HepG2 (cell line): Measurements from ENCODE around the gene RANBP3. TPM values are rescaled to one million over a fixed set of nuclear protein-coding genes. Genes with fewer than 3 reads are reported as not detected.
A peak's percentile ranks its signal among the peaks of the same experiment; 100 is the strongest.

ENCODE experiments used
- ATF5 ChIP-seq: sonication (generic); formaldehyde crosslinking; IDR thresholded peaks from 2 replicates; pipeline ENCODE4 v1.4.0; 2020; ENCODE audit warnings: mild to moderate bottlenecking, low read depth, missing genetic modification reagents
- ATF7-NPFF ChIP-seq: sonication (generic); formaldehyde crosslinking; IDR thresholded peaks from 2 replicates; pipeline ENCODE4 v1.8.1; 2023; ENCODE audit warnings: mild to moderate bottlenecking, low read depth, missing genetic modification reagents, moderate library complexity
- BCL3 ChIP-seq: sonication (generic); formaldehyde crosslinking; IDR thresholded peaks from 2 replicates; pipeline ENCODE4 v1.5.1; 2020; ENCODE audit warnings: mild to moderate bottlenecking, missing genetic modification reagents, moderate library complexity
- HIC2 ChIP-seq: sonication (generic); formaldehyde crosslinking; IDR thresholded peaks from 2 replicates; pipeline ENCODE4 v1.9.0; 2022; ENCODE audit warnings: low read depth, missing genetic modification reagents
- HMGXB3 ChIP-seq: sonication (generic); formaldehyde crosslinking; IDR thresholded peaks from 2 replicates; pipeline ENCODE4 v1.4.0; 2020; ENCODE audit warnings: missing genetic modification reagents, borderline replicate concordance
- ISX ChIP-seq: sonication (generic); formaldehyde crosslinking; conservative IDR thresholded peaks from 2 replicates; pipeline ENCODE4 v1.5.0; 2020; ENCODE audit warnings: missing genetic modification reagents
- NFE2 ChIP-seq: sonication (generic); formaldehyde crosslinking; IDR thresholded peaks from 2 replicates; pipeline ENCODE4 v1.4.0; 2020; ENCODE audit warnings: missing genetic modification reagents
- PPARG ChIP-seq: conservative IDR thresholded peaks from 2 replicates; pipeline ENCODE4 v1.6.1; 2016; ENCODE audit warnings: missing biosample characterization, missing genetic modification reagents
- RAD21 ChIP-seq: fragments of 450-650 bp; formaldehyde crosslinking; IDR thresholded peaks from 2 replicates; pipeline ENCODE4 v1.5.0; 2020; ENCODE audit warnings: mild to moderate bottlenecking
- RFX3 ChIP-seq: IDR thresholded peaks from 2 replicates; pipeline ENCODE4 v1.6.1; 2016; ENCODE audit warnings: missing biosample characterization, missing genetic modification reagents
- SIN3A ChIP-seq: IDR thresholded peaks from 2 replicates; pipeline ENCODE4 v1.6.1; 2011; ENCODE audit warnings: low read depth, mild to moderate bottlenecking, control low read depth, low read length, borderline replicate concordance
- SIX1 ChIP-seq: sonication (generic); formaldehyde crosslinking; IDR thresholded peaks from 2 replicates; pipeline ENCODE4 v1.4.0; 2020; ENCODE audit warnings: missing genetic modification reagents, borderline replicate concordance
- TFDP1 ChIP-seq: IDR thresholded peaks from 2 replicates; pipeline ENCODE4 v1.6.1; 2016; ENCODE audit warnings: missing compliant biosample characterization, missing genetic modification reagents, borderline replicate concordance
- ZC3H4 ChIP-seq: sonication (generic); formaldehyde crosslinking; IDR thresholded peaks from 2 replicates; pipeline ENCODE4 v1.4.0; 2020; ENCODE audit warnings: missing genetic modification reagents, borderline replicate concordance
- ZEB1 ChIP-seq: IDR thresholded peaks from 2 replicates; pipeline ENCODE4 v1.6.1; 2012; ENCODE audit warnings: mild to moderate bottlenecking, low read depth, inconsistent platforms; ENCODE audit not compliant: insufficient replicate concordance
- ZFP90 ChIP-seq: sonication (generic); formaldehyde crosslinking; IDR thresholded peaks from 2 replicates; pipeline ENCODE4 v1.8.0; 2022; ENCODE audit warnings: missing genetic modification reagents, mild to moderate bottlenecking, inconsistent platforms, borderline replicate concordance
- ZNF296 ChIP-seq: sonication (generic); formaldehyde crosslinking; conservative IDR thresholded peaks from 2 replicates; pipeline ENCODE4 v1.5.0; 2020; ENCODE audit warnings: mild to moderate bottlenecking, missing genetic modification reagents
- ZNF431 ChIP-seq: sonication (generic); formaldehyde crosslinking; IDR thresholded peaks from 2 replicates; pipeline ENCODE4 v1.9.0; 2022; ENCODE audit warnings: missing genetic modification reagents, low read depth, mild to moderate bottlenecking, borderline replicate concordance
- ZNF501 ChIP-seq: sonication (generic); formaldehyde crosslinking; IDR thresholded peaks from 2 replicates; pipeline ENCODE4 v1.5.1; 2020; ENCODE audit warnings: mild to moderate bottlenecking, moderate library complexity, missing genetic modification reagents
- ZNF678 ChIP-seq: sonication (generic); formaldehyde crosslinking; IDR thresholded peaks from 2 replicates; pipeline ENCODE4 v1.4.0; 2020; ENCODE audit warnings: mild to moderate bottlenecking, missing genetic modification reagents
- polyA plus RNA-seq, 8 experiments: library from polyadenylated mRNA; depleted of rRNA in 3 of 8; stranded (reverse) in 7 of 8; unstranded in 1 of 8; fragments of >200 nt; fragmentation: Illumina TruSeq in 4 of 8; extraction: Trizol in 4 of 8; gene quantifications; 2 replicates each; pipeline versions ENCODE4 v1.2.1 to v1.2.3, GENCODE V29; 2011 to 2016; ENCODE audit warnings: low read depth in 4 of 8, missing spikeins in 1 of 8, mixed read lengths in 1 of 8; ENCODE audit not compliant: insufficient read depth in 1 of 8
- total RNA-seq, 5 experiments: library from RNA; depleted of rRNA; stranded (reverse); fragments of >200 nt; fragmentation: Illumina TruSeq; extraction: Trizol; gene quantifications; 2 replicates each; pipeline ENCODE4 v1.2.3, GENCODE V29; 2016; ENCODE audit warnings: low read depth in 1 of 5

The RANBP3 gene
- total and polyA plus RNA-seq, 2 of the 13 experiments (the other 11 are each of a cell fraction or from before 2014, with no cell fraction given), result 39.5 to 149 TPM

GRCh38 chr19:5903624-5904351 lies 74.2 kb downstream of the RANBP3 start, which contains the start of gene NDUFA11 (continued):
- TF ChIP-seq ISX (CRISPR knock-in tag) (no peak), RFX3 (CRISPR knock-in tag) (no peak), ZNF431 (CRISPR knock-in tag) (peak; percentile 31; the same call in 1 of the 2 replicates), PPARG (peak; percentile 49; the same call in 1 of the 2 replicates), ATF7-NPFF (CRISPR knock-in tag) (peak; percentile 57; the same call in 1 of the 2 replicates), ZFP90 (CRISPR knock-in tag) (no peak), ZNF678 (CRISPR knock-in tag) (no peak), HIC2 (peak; percentile 33; the same call in 1 of the 2 replicates), ATF5 (CRISPR knock-in tag) (no peak), ZNF501 (CRISPR knock-in tag) (peak; percentile 96), ZC3H4 (CRISPR knock-in tag) (no peak; the same call in 1 of the 2 replicates), TFDP1 (CRISPR knock-in tag) (peak; percentile 90; the same call in 1 of the 2 replicates), RAD21 (no peak), SIX1 (peak; percentile 40; the same call in 1 of the 2 replicates), HMGXB3 (CRISPR knock-in tag) (no peak), SIN3A (peak; percentile 66; the same call in 1 of the 2 replicates), ZEB1 (no peak), NFE2 (no peak), ZNF296 (CRISPR knock-in tag) (no peak), BCL3 (CRISPR knock-in tag) (peak; percentile 59; the same call in 1 of the 2 replicates)
